Stimulated activated memory B cell treated with anti-CD40 and anti-IgM and Interleukin-4, amounts not matched to agents 10 μg/mL and 1 μg/mL and 100 μg/mL, for 72 hours (primary cell): Measurements from ENCODE around the gene TPCN2.
A peak's percentile ranks its signal among the peaks of the same experiment; 100 is the strongest.

ENCODE experiments used
- ATAC-seq: fragments of 150-1000 bp; cut with Tn5 transposase; 2 replicates; pipeline ENCODE4 v1.10.0; 2021
- H3K27ac Mint-ChIP-seq: one replicate; pipeline ENCODE4 v1.8.0; 2022; ENCODE audit warnings: mild to moderate bottlenecking, mixed read lengths
- H3K27me3 Mint-ChIP-seq: one replicate; pipeline ENCODE4 v1.8.0; 2022; ENCODE audit warnings: mixed read lengths
- H3K36me3 Mint-ChIP-seq: one replicate; pipeline ENCODE4 v1.8.0; 2022; ENCODE audit warnings: mixed read lengths
- H3K4me1 Mint-ChIP-seq: one replicate; pipeline ENCODE4 v1.8.0; 2022; ENCODE audit warnings: mixed read lengths
- H3K4me3 Mint-ChIP-seq: one replicate; pipeline ENCODE4 v1.8.0; 2022; ENCODE audit warnings: mild to moderate bottlenecking, moderate library complexity, mixed read lengths
- H3K9me3 Mint-ChIP-seq: one replicate; pipeline ENCODE4 v1.8.0; 2022; ENCODE audit warnings: mixed read lengths

The TPCN2 gene

GRCh38 chr11:69057801-69058200, 9.1 kb downstream of the TPCN2 start:
- peaks cover 63% of the 10 kb centered on the region for H3K4me1 Mint-ChIP-seq
- ATAC-seq = no peak
- H3K36me3 Mint-ChIP-seq = peaks cover 73% of the 10 kb centered on the region
- H3K27ac Mint-ChIP-seq = peak overlapping the region; percentile 92
- no peaks in the 10 kb centered on the region for H3K9me3 Mint-ChIP-seq
- H3K27me3 Mint-ChIP-seq = no peaks in the 10 kb centered on the region
- H3K4me3 Mint-ChIP-seq = no peak overlapping the region

GRCh38 chr11:69058511-69059270, 10.0 kb downstream of the TPCN2 start:
- Mint-ChIP-seq H3K4me3 (no peak overlapping the region), H3K4me1 (peaks cover 54% of the 10 kb centered on the region), H3K27ac (no peak overlapping the region), H3K9me3 (no peaks in the 10 kb centered on the region), H3K27me3 (no peaks in the 10 kb centered on the region), H3K36me3 (peaks cover 78% of the 10 kb centered on the region)
- ATAC-seq = no peak

- no peak for ATAC-seq
- no peak overlapping the region for H3K4me3 Mint-ChIP-seq
- H3K4me1 Mint-ChIP-seq = peaks cover 47% of the 10 kb centered on the region
- H3K36me3 Mint-ChIP-seq = peaks cover 70% of the 10 kb centered on the region
- H3K27ac Mint-ChIP-seq = no peak overlapping the region
- H3K9me3 Mint-ChIP-seq = no peaks in the 10 kb centered on the region
- no peaks in the 10 kb centered on the region for H3K27me3 Mint-ChIP-seq
These were observed 10.7 kb downstream of the TPCN2 start for GRCh38 chr11:69059429-69059828.

- H3K4me3 Mint-ChIP-seq = no peak overlapping the region
- H3K27ac Mint-ChIP-seq = peak overlapping the region; percentile 9
- H3K4me1 Mint-ChIP-seq = peaks cover 44% of the 10 kb centered on the region
- peaks cover 69% of the 10 kb centered on the region for H3K36me3 Mint-ChIP-seq
- no peak for ATAC-seq
- no peaks in the 10 kb centered on the region for H3K27me3 Mint-ChIP-seq
- H3K9me3 Mint-ChIP-seq = no peaks in the 10 kb centered on the region
These were observed 11.3 kb downstream of the TPCN2 start for GRCh38 chr11:69059985-69060384.

- Mint-ChIP-seq H3K27me3 (no peaks in the 10 kb centered on the region), H3K4me1 (peaks cover 33% of the 10 kb centered on the region), H3K36me3 (peaks cover 60% of the 10 kb centered on the region), H3K4me3 (no peak overlapping the region), H3K9me3 (no peaks in the 10 kb centered on the region), H3K27ac (peak overlapping the region; percentile 9)
- ATAC-seq = no peak
These were observed 12.3 kb downstream of the TPCN2 start for GRCh38 chr11:69060806-69061712.

- no peak for ATAC-seq
- Mint-ChIP-seq H3K4me3 (no peak overlapping the region), H3K36me3 (peaks cover 60% of the 10 kb centered on the region), H3K9me3 (no peaks in the 10 kb centered on the region), H3K4me1 (peaks cover 31% of the 10 kb centered on the region), H3K27me3 (no peaks in the 10 kb centered on the region), H3K27ac (peak overlapping the region; percentile 9)
These were observed 13.0 kb downstream of the TPCN2 start for GRCh38 chr11:69061713-69062053.

- peak; percentile 9 for ATAC-seq
- peaks cover 58% of the 10 kb centered on the region for H3K36me3 Mint-ChIP-seq
- no peaks in the 10 kb centered on the region for H3K27me3 Mint-ChIP-seq
- no peak overlapping the region for H3K4me3 Mint-ChIP-seq
- H3K4me1 Mint-ChIP-seq = peaks cover 26% of the 10 kb centered on the region
- H3K27ac Mint-ChIP-seq = peak overlapping the region; percentile 9
- no peaks in the 10 kb centered on the region for H3K9me3 Mint-ChIP-seq
These were observed 13.6 kb downstream of the TPCN2 start for GRCh38 chr11:69062169-69062855.

- no peak overlapping the region for H3K27ac Mint-ChIP-seq
- H3K27me3 Mint-ChIP-seq = no peaks in the 10 kb centered on the region
- no peak for ATAC-seq
- H3K9me3 Mint-ChIP-seq = no peaks in the 10 kb centered on the region
- no peak overlapping the region for H3K4me3 Mint-ChIP-seq
- peaks cover 27% of the 10 kb centered on the region for H3K4me1 Mint-ChIP-seq
- H3K36me3 Mint-ChIP-seq = peaks cover 58% of the 10 kb centered on the region
These were observed 14.3 kb downstream of the TPCN2 start for GRCh38 chr11:69062873-69063651.

- Mint-ChIP-seq H3K36me3 (peaks cover 52% of the 10 kb centered on the region), H3K27ac (no peak overlapping the region), H3K9me3 (no peaks in the 10 kb centered on the region), H3K27me3 (no peaks in the 10 kb centered on the region), H3K4me1 (peaks cover 27% of the 10 kb centered on the region), H3K4me3 (no peak overlapping the region)
- no peak for ATAC-seq
These were observed 15.0 kb downstream of the TPCN2 start for GRCh38 chr11:69063652-69064260.

GRCh38 chr11:69064394-69064957, 15.7 kb downstream of the TPCN2 start:
- Mint-ChIP-seq H3K9me3 (no peaks in the 10 kb centered on the region), H3K27ac (no peak overlapping the region), H3K4me1 (peaks cover 27% of the 10 kb centered on the region), H3K27me3 (no peaks in the 10 kb centered on the region), H3K4me3 (no peak overlapping the region), H3K36me3 (peaks cover 45% of the 10 kb centered on the region)
- no peak for ATAC-seq

- no peaks in the 10 kb centered on the region for H3K27me3 Mint-ChIP-seq
These were observed 16.5 kb downstream of the TPCN2 start for GRCh38 chr11:69065147-69065710.

GRCh38 chr11:69066122-69067112, 17.7 kb downstream of the TPCN2 start:
- Mint-ChIP-seq H3K27ac (no peak overlapping the region), H3K36me3 (peaks cover 45% of the 10 kb centered on the region), H3K4me3 (no peak overlapping the region), H3K9me3 (no peaks in the 10 kb centered on the region), H3K27me3 (no peaks in the 10 kb centered on the region), H3K4me1 (peaks cover 14% of the 10 kb centered on the region)
- ATAC-seq = peak; percentile 18

More at GRCh38 chr11:69065147-69065710, 16.5 kb downstream of the TPCN2 start:
- no peak for ATAC-seq
- peaks cover 24% of the 10 kb centered on the region for H3K4me1 Mint-ChIP-seq
- H3K27ac Mint-ChIP-seq = no peak overlapping the region
- peaks cover 46% of the 10 kb centered on the region for H3K36me3 Mint-ChIP-seq
- H3K9me3 Mint-ChIP-seq = no peaks in the 10 kb centered on the region
- H3K4me3 Mint-ChIP-seq = no peak overlapping the region

- Mint-ChIP-seq H3K9me3 (no peaks in the 10 kb centered on the region), H3K27me3 (no peaks in the 10 kb centered on the region)
These were observed 18.5 kb downstream of the TPCN2 start for GRCh38 chr11:69067200-69067599.

More at GRCh38 chr11:69067200-69067599, 18.5 kb downstream of the TPCN2 start:
- no peak for ATAC-seq
- H3K4me1 Mint-ChIP-seq = peaks cover 7% of the 10 kb centered on the region
- peaks cover 38% of the 10 kb centered on the region for H3K36me3 Mint-ChIP-seq
- no peak overlapping the region for H3K4me3 Mint-ChIP-seq
- H3K27ac Mint-ChIP-seq = peak overlapping the region; percentile 28
